Midbrain (tissue), 1 donor: ENCODE measurements around the gene DBF4B.

ENCODE experiments used
- DNase-seq: peaks from one replicate; lab custom pipeline; 2025; lab: John Stamatoyannopoulos, UW

The DBF4B gene

GRCh38 chr17:44760474-44761308 is 52.2 kb downstream of the DBF4B start:
- DNase-seq, result no peak

DNA sequence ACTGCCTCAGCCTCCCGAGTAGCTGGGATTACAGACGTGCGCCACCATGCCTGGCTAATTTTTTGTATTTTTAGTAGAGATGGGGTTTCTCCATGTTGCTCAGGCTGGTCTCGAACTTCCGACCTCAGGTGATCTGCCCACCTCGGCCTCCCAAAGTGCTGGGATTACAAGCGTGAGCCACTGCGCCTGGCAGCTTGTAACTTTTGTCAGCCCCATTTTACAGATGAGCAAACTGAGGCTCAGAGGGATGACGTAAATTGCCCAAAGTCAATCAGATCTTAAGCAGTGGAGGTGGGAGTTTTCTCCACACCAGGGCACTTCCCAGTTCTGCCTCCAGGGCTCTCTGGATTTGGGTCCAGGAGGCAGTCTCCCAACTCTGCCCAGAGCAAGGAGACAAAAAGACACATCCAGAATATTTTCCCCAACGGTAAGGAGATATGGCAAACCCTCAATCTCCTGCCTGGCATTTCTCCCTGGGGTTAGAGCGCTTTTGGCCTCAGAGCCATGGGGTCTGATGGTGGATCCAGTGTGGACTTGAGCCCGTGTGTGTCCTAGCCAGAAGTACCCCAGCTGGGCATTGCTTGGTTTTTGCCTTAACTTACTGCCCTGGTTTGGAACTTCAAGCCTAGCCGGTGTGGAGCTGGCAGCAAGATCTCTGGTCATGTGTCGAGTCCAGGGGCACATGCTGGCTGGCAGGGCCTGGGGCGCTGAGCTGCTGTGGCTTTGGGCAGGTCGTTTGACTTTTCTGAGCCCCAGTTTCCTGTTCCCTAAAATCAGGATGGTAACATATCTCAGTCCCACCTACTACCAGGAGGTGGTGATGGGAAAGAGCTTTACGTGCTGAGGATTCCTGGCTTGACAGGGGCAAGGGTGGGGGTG is 53.7 kb downstream of the DBF4B start:
- no peak for DNase-seq

DNA sequence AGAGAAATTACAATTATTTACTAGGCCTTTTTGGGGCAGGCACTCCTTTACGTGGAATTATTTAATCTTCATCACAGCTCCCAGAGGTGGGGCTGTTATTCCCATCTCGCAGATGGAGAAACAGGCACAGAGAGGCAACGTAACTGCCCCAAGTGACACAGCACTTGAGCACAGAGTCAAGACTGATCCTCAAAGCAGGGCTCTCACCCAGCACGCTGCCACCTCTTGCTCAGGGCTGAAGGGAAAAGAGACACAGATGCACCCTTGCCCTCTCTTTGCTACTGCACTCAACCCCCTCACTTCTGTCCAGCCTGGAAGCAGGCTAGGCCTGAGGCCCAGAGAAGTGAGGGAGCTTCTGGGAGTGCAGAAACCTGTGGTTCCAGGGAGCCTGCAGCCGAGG is 54.7 kb downstream of the DBF4B start:
- DNase-seq, result no peak

DNA sequence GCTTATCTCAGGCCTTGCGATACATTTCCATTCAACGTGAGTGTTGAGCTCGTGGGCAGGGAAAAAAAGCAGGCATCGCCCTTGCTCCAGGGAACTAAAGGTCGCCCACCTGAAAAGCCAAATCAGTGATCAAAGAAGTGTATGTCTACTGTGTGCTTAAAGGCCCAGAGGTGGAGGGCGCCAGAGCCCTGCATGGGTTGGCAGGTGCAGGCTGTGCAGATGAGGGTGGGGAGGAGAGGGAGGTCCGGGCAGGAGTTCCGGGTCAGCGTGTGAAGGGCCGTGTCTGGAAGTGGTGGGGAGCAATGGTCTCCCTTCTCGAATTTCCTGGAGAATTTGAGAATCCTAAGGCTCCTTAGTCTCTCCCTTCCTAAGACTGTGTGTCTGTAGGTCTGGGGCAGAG is 57.5 kb downstream of the DBF4B start:
- no peak for DNase-seq

DNA sequence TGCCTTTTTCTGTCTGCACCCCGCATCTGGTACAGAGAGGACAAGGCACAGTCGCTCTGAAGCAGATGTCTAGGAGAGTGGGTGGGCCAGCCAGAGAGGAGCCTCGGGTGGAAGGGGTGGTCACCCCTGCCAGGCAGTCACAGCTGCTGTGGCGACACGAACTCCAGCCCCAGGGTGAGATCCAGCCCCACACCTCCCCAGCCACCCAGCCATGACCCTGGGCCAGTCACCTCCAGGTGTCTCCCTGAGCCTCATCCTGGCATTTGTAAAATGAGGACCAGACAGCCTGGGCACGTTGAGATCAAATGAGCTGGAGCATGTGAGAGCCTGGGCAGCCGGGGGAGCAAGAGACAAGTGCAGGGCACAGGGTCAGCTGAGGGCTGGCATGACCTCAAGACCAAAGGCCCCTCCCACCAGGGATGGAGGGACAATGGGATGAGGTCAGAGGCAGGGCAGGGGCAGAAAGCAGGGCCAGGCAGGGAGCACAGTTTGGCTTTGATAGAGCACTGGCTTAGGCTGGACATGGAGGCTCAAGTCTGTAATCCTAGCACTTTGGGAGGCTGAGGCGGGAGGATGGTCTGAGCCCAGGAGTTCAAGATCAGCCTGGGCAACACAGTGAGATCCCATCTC is 58.1 kb downstream of the DBF4B start:
- DNase-seq, result no peak

GRCh38 chr17:44767493-44767892 is 59.0 kb downstream of the DBF4B start:
- DNase-seq, result no peak

- no peak for DNase-seq
Observed at GRCh38 chr17:44768505-44769142, 60.2 kb downstream of the DBF4B start.

DNA sequence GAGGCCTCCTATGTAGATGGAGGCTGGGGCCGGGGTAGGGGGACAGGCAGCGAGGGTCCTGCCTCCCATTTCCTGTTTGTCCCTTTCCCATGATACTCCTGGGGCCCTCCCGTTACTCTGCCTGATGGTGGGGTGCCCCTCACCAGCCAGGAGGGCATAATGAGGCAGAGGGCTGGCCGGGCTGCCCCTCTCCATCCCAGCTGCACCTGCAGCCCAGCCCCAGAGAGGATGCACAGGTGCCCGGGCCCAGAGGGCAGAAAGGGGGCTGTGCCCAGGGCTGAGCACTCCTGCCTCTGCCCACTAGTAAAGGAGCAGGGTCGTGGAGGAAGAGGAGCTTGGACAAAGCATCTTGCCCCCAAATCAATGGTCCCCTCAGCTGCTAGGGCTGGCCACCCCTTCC is 60.8 kb downstream of the DBF4B start:
- no peak for DNase-seq

GRCh38 chr17:44769647-44770084 is 61.2 kb downstream of the DBF4B start:
- DNase-seq, result no peak

DNA sequence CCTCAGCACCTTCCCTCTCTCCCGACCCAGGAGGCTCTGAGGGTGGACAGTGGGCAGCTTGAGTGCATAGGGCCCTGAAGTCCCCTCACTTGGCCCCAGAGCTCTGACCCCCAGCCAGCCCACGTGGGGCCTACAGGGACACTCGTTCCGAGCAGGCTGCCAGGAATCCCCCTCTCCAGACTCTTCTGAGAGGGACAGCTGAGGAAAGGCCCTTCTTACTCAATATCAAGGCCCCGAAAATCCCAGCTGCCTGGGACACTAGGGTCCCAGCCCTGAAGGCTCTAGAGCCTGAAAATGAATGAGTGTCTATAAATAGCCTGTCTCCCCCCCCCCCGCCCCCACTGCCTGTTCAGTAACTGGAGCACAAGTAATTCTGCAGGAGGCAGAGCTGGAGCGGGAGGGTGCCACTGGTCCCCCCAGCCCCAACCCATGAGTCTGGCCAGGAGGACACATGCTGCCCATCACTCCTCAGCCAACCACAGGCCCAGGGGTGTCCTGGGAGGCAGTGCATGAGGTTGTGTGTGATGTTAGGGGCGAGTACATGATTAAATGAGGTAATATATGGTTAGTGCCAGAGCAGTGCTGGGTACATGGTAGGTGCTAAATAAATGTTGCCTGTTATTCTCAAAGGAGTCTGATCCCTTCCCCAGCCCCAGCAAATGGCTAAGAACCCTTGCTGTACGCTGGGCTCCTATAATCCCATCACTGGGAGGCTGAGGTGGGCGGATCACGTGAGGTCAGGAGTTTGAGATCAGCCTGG is 61.9 kb downstream of the DBF4B start:
- no peak for DNase-seq

- DNase-seq, result no peak
Observed at GRCh38 chr17:44772308-44773045, 64.0 kb downstream of the DBF4B start.

DNA sequence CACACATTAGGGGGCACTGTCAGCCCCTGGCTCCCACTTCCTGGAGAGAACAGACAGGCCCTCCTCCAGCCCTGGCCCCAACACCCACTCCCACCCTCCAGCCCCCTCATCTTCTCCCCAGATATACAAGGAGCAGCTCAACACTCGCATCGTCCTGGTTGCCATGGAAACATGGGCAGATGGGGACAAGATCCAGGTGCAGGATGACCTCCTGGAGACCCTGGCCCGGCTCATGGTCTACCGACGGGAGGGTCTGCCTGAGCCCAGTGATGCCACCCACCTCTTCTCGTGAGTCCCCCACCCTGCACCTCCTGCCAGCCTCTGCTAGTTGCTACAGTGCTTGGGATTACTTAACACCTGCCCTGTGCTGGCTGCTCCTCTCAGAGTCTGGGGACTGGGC is 64.7 kb downstream of the DBF4B start:
- no peak for DNase-seq

GRCh38 chr17:44774271-44775135 is 66.0 kb downstream of the DBF4B start:
- peak; percentile 85 for DNase-seq

DNA sequence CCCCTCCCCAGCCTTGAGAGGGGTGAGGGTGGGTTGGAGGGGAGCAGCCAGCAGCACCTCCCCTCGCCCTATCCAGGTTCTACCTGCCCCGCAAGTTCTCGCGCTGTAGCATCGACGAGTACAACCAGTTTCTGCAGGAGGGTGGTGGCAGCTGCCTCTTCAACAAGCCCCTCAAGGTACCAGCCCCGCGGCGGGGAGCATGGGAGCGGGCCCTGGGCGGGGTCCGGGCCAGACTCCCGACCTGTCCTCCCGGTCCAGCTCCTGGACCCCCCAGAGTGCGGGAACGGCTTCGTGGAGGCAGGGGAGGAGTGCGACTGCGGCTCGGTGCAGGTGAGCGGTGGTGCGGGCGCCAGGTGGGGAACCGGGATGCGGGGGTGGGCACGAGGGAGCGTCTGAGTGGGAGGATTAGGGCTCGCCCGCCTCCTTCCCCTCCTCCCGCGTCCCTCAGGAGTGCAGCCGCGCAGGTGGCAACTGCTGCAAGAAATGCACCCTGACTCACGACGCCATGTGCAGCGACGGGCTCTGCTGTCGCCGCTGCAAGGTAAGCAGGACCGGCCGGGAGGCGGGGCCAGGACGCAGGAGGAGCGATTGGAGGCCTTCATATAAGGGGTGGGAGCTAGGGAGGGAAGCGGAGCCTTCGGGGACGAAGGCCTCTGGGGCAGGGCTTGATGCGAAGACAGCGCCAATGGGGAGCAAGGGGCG is 66.8 kb downstream of the DBF4B start:
- peak; percentile 92 for DNase-seq

- DNase-seq, result no peak
Observed at GRCh38 chr17:44775838-44776621, 67.6 kb downstream of the DBF4B start.

DNA sequence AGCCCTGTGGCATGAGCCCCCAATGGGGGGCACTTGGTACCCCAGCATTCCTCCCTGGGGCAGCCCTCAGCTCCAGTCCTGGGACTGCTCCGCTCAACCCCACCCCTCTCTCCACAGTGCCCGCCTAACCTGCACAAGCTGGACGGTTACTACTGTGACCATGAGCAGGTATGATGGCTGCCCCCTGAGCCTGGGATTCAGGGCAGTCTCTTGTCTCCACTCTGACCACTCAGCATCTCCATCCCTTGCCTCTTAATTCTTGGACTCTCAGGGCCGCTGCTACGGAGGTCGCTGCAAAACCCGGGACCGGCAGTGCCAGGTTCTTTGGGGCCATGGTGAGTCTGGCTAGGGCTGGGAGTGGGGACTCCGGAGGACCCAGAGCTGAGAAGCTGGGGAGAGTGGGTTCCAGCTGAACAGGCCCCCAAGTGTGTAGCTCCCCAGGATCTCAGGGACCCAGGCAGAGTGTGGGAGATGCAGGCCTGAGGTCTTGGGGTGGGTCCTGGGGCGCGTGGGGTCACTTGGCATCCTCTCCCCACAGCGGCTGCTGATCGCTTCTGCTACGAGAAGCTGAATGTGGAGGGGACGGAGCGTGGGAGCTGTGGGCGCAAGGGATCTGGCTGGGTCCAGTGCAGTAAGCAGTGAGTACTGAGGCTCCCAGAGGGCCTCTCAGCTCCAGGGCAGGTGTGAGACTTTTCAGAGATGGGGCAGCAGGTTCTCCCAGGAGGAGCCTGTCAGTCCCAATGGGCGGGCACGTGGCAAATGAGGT is 68.3 kb downstream of the DBF4B start:
- no peak for DNase-seq
